HG03521 (cell line): ENCODE measurements around the gene GPRIN3.
A peak's percentile ranks its signal among the peaks of the same experiment; 100 is the strongest.

Experiments
- ATAC-seq: cut with Tn5 transposase; IDR thresholded peaks from one replicate; pipeline ENCODE4 v1.9.1; 2021; ENCODE audit warnings: mild to moderate bottlenecking, moderate library complexity; ENCODE audit not compliant: unreplicated experiment

GPRIN3 gene

GRCh38 chr4:89307446-89308160, at the start of gene GPRIN3:
GPRIN3 (minus strand) TSS chr4:89307800; CDS start chr4:89250110, 57,690 bp downstream.
- peak; percentile 71 for ATAC-seq

- no peak for ATAC-seq
Observed at GRCh38 chr4:89357340-89357739, 49.7 kb upstream of the GPRIN3 start.

- no peak for ATAC-seq
Observed at GRCh38 chr4:89356086-89356485, 48.5 kb upstream of the GPRIN3 start.

GRCh38 chr4:89353514-89353913, 45.9 kb upstream of the GPRIN3 start:
- ATAC-seq = no peak

- ATAC-seq = no peak
Observed at GRCh38 chr4:89352541-89352940, 44.9 kb upstream of the GPRIN3 start.

GRCh38 chr4:89351201-89351600, 43.6 kb upstream of the GPRIN3 start:
- ATAC-seq = no peak

- no peak for ATAC-seq
Observed at GRCh38 chr4:89347363-89348025, 39.9 kb upstream of the GPRIN3 start.

GRCh38 chr4:89344571-89344970, 37.0 kb upstream of the GPRIN3 start:
- ATAC-seq = no peak

- no peak for ATAC-seq
Observed at GRCh38 chr4:89338206-89338605, 30.6 kb upstream of the GPRIN3 start.

- ATAC-seq = no peak
Observed at GRCh38 chr4:89337681-89338080, 30.1 kb upstream of the GPRIN3 start.

GRCh38 chr4:89336818-89337420, 29.3 kb upstream of the GPRIN3 start:
- no peak for ATAC-seq

GRCh38 chr4:89334830-89335229, 27.2 kb upstream of the GPRIN3 start:
- no peak for ATAC-seq

- ATAC-seq = no peak
Observed at GRCh38 chr4:89334311-89334710, 26.7 kb upstream of the GPRIN3 start.

GRCh38 chr4:89331686-89332544, 24.3 kb upstream of the GPRIN3 start:
- no peak for ATAC-seq

GRCh38 chr4:89331197-89331596, 23.6 kb upstream of the GPRIN3 start:
- no peak for ATAC-seq

GRCh38 chr4:89329280-89329679, 21.7 kb upstream of the GPRIN3 start:
- no peak for ATAC-seq

- ATAC-seq = peak; percentile 75
Observed at GRCh38 chr4:89324671-89325070, 17.1 kb upstream of the GPRIN3 start.

GRCh38 chr4:89322671-89323070, 15.1 kb upstream of the GPRIN3 start:
- ATAC-seq = no peak

GRCh38 chr4:89319756-89320155, 12.2 kb upstream of the GPRIN3 start:
- no peak for ATAC-seq

GRCh38 chr4:89316931-89317366, 9.3 kb upstream of the GPRIN3 start:
- no peak for ATAC-seq

GRCh38 chr4:89316211-89316610, 8.6 kb upstream of the GPRIN3 start:
- no peak for ATAC-seq
